Common myeloid progenitor, CD34-positive (primary cell): Measurements from ENCODE around the gene CILP2.

Source experiments
- CTCF ChIA-PET: fragments of 350-600 bp; sonication (Branson Sonifier 250); formaldehyde crosslinking; loops from one replicate; lab custom pipeline; 2021; ENCODE audit warnings: antibody characterized with exemption; lab: Charles Lee
- POLR2A ChIA-PET: fragments of 350-600 bp; sonication (Branson Sonifier 250); formaldehyde crosslinking; loops from one replicate; lab custom pipeline; 2021; ENCODE audit warnings: antibody characterized with exemption; lab: Charles Lee
- DNase-seq, 3 donors: peaks; one replicate each; pipeline versions ENCODE4 v3.0.0 to v3.0.0-alpha.2; 2013
- H3K27ac ChIP-seq, 2 experiments: 1 replicate in 1 of 2; 2 replicates in 1 of 2; pipeline ENCODE4 v1.7.0; 2013; ENCODE audit warnings: inconsistent platforms in 2 of 2, low read length in 2 of 2, mild to moderate bottlenecking in 2 of 2, low read depth in 1 of 2, moderate library complexity in 1 of 2; ENCODE audit not compliant: severe bottlenecking in 2 of 2, insufficient read depth in 1 of 2, poor library complexity in 1 of 2
- H3K27me3 ChIP-seq, 5 experiments: replicated peaks in 2 of 5; 1 replicate in 3 of 5; 2 replicates in 2 of 5; pipeline versions ENCODE4 v1.6.1 to v1.7.0; 2013; ENCODE audit warnings: low read length in 4 of 5, mild to moderate bottlenecking in 2 of 5, moderate library complexity in 2 of 5, inconsistent platforms in 1 of 5; ENCODE audit not compliant: insufficient read depth in 5 of 5, control insufficient read depth in 4 of 5
- H3K36me3 ChIP-seq, 4 experiments: 1 replicate in 2 of 4; 2 replicates in 2 of 4; pipeline versions ENCODE4 v1.6.1 to v1.7.0; 2013; ENCODE audit warnings: low read length in 3 of 4, control low read depth in 1 of 4, mild to moderate bottlenecking in 1 of 4; ENCODE audit not compliant: control insufficient read depth in 4 of 4, insufficient read depth in 4 of 4
- H3K4me1 ChIP-seq, 4 experiments: 1 replicate in 3 of 4; 2 replicates in 1 of 4; pipeline versions ENCODE4 v1.6.1 to v1.7.1; 2013; ENCODE audit warnings: low read length in 3 of 4, mild to moderate bottlenecking in 3 of 4, control low read depth in 1 of 4, inconsistent platforms in 1 of 4, moderate library complexity in 1 of 4; ENCODE audit not compliant: control insufficient read depth in 4 of 4, insufficient read depth in 4 of 4; ENCODE audit errors: control extremely low read depth in 1 of 4
- H3K4me3 ChIP-seq, 7 experiments: 1 replicate in 4 of 7; 2 replicates in 3 of 7; pipeline versions ENCODE4 v1.5.1 to v1.7.0; 2013; ENCODE audit warnings: mild to moderate bottlenecking in 7 of 7, low read length in 6 of 7, moderate library complexity in 6 of 7, inconsistent platforms in 2 of 7, low read depth in 2 of 7, control low read depth in 1 of 7; ENCODE audit not compliant: insufficient read depth in 4 of 7, control insufficient read depth in 1 of 7; ENCODE audit errors: extremely low read depth in 1 of 7
- H3K9me3 ChIP-seq, 5 experiments: 1 replicate in 4 of 5; 2 replicates in 1 of 5; pipeline versions ENCODE4 v1.6.1 to v1.7.1; 2013; ENCODE audit warnings: low read length in 4 of 5, mild to moderate bottlenecking in 2 of 5, inconsistent platforms in 1 of 5, low read depth in 1 of 5, moderate library complexity in 1 of 5; ENCODE audit not compliant: control insufficient read depth in 4 of 5, insufficient read depth in 2 of 5; ENCODE audit errors: control extremely low read depth in 1 of 5
- WGBS: methylation state at CpG from one replicate; pipeline ENCODE4 v1.1.5; 2013; ENCODE audit not compliant: insufficient coverage; 5-methylcytosine and 5-hydroxymethylcytosine counted together

The CILP2 gene

GRCh38 chr19:19526581-19527370 is 11.3 kb upstream of the CILP2 start:
- peaks cover 3 to 48% (median 29%) of the 10 kb centered on the region in 4 experiments for H3K36me3 ChIP-seq
- no peaks in the 10 kb centered on the region for H3K27me3 ChIP-seq
- no peak for DNase-seq
- no peaks in the 10 kb centered on the region for H3K9me3 ChIP-seq
- no peak overlapping the region for H3K4me3 ChIP-seq
- CTCF ChIA-PET = no interaction called here
- WGBS = 86% methylated on average over 18 of the region's 28 CpGs
- H3K27ac ChIP-seq = peak overlapping the region in 1 of 2 experiments; percentile 14
- POLR2A ChIA-PET = no interaction called here
- peaks cover 0 to 39% (median 8%) of the 10 kb centered on the region in 4 experiments for H3K4me1 ChIP-seq

GRCh38 chr19:19527371-19527656 is 10.8 kb upstream of the CILP2 start:
- 97% methylated on average over 9 of the region's 9 CpGs for WGBS
- Histone ChIP-seq H3K27me3 (no peaks in the 10 kb centered on the region), H3K9me3 (no peaks in the 10 kb centered on the region), H3K27ac (no peak overlapping the region), H3K4me3 (no peak overlapping the region), H3K4me1 (peaks cover 0 to 39% (median 11%) of the 10 kb centered on the region in 4 experiments), H3K36me3 (peaks cover 3 to 48% (median 29%) of the 10 kb centered on the region in 4 experiments)
- ChIA-PET CTCF (interaction anchor here (1.2 kb wide), 1 partner anchor 11 kb away, joined by 3 read pairs; the partner anchor contains the start of gene CILP2), POLR2A (interaction anchor here (0.5 kb wide), 1 partner anchor 34 kb away, joined by 4 read pairs; no protein-coding TSS in a partner anchor)
- no peak for DNase-seq

- POLR2A ChIA-PET = interaction anchor here (0.5 kb wide), 1 partner anchor 33 kb away, joined by 4 read pairs; no protein-coding TSS in a partner anchor
- no peaks in the 10 kb centered on the region for H3K9me3 ChIP-seq
- CTCF ChIA-PET = interaction anchor here (1.2 to 1.7 kb wide), 5 partner anchors 10 to 117 kb away, joined by 3 to 5 read pairs (median 3); partner anchors contain the start of gene CILP2
- no peak for DNase-seq
- H3K27ac ChIP-seq = no peak overlapping the region
- H3K4me3 ChIP-seq = no peak overlapping the region
- 96% methylated on average over 17 of the region's 27 CpGs for WGBS
- no peaks in the 10 kb centered on the region for H3K27me3 ChIP-seq
- H3K36me3 ChIP-seq = peaks cover 3 to 48% (median 29%) of the 10 kb centered on the region in 4 experiments
- peaks cover 0 to 39% (median 12%) of the 10 kb centered on the region in 4 experiments for H3K4me1 ChIP-seq
Observed at GRCh38 chr19:19527674-19528625, 10.1 kb upstream of the CILP2 start.

GRCh38 chr19:19528721-19529490 is 9.2 kb upstream of the CILP2 start, which contains the start of gene YJEFN3:
TSS of gene YJEFN3 (plus strand) at chr19:19528911. CDS start at chr19:19528933, 22 bp downstream.
- CTCF ChIA-PET = interaction anchor here (0.9 to 1.7 kb wide), 7 partner anchors 12 to 431 kb away, joined by 3 to 5 read pairs (median 3); no protein-coding TSS in a partner anchor
- peaks cover 0 to 33% (median 11%) of the 10 kb centered on the region in 4 experiments for H3K4me1 ChIP-seq
- H3K27ac ChIP-seq = no peak within 1 kb of the TSS
- DNase-seq = no peak
- H3K36me3 ChIP-seq = peaks cover 3 to 48% (median 29%) of the 10 kb centered on the region in 4 experiments
- POLR2A ChIA-PET = no interaction called here
- 92% methylated on average over 33 of the region's 50 CpGs for WGBS
- H3K4me3 ChIP-seq = no peak within 1 kb of the TSS
- no peaks in the 10 kb centered on the region for H3K9me3 ChIP-seq
- H3K27me3 ChIP-seq = no peaks in the 10 kb centered on the region

GRCh38 chr19:19529783-19530422 is 8.2 kb upstream of the CILP2 start:
- ChIA-PET CTCF (interaction anchor here (0.7 to 3.4 kb wide), 11 partner anchors 11 to 430 kb away, joined by 3 to 23 read pairs (median 3); partner anchors contain the start of gene GMIP), POLR2A (no interaction called here)
- H3K27ac ChIP-seq = no peak overlapping the region
- no peaks in the 10 kb centered on the region for H3K9me3 ChIP-seq
- DNase-seq = no peak
- no peak overlapping the region for H3K4me3 ChIP-seq
- H3K4me1 ChIP-seq = peaks cover 0 to 23% (median 9%) of the 10 kb centered on the region in 4 experiments
- WGBS = 96% methylated on average over 6 of the region's 11 CpGs
- H3K36me3 ChIP-seq = peaks cover 3 to 41% (median 23%) of the 10 kb centered on the region in 4 experiments
- H3K27me3 ChIP-seq = no peaks in the 10 kb centered on the region

- POLR2A ChIA-PET = interaction anchor here (0.6 kb wide), 1 partner anchor 421 kb away, joined by 4 read pairs; no protein-coding TSS in a partner anchor
- no peak overlapping the region for H3K27ac ChIP-seq
- CTCF ChIA-PET = interaction anchor here (0.5 to 3.4 kb wide), 10 partner anchors 10 to 456 kb away, joined by 3 to 23 read pairs (median 3); partner anchors contain the start of gene GMIP
- H3K36me3 ChIP-seq = peaks cover under 1 to 36% (median 21%) of the 10 kb centered on the region in 4 experiments
- no peak for DNase-seq
- H3K27me3 ChIP-seq = no peaks in the 10 kb centered on the region
- H3K4me1 ChIP-seq = peaks cover 0 to 18% (median 9%) of the 10 kb centered on the region in 4 experiments
- no peak overlapping the region for H3K4me3 ChIP-seq
- H3K9me3 ChIP-seq = no peaks in the 10 kb centered on the region
- WGBS = 83% methylated on average over 5 of the region's 9 CpGs
Observed at GRCh38 chr19:19530423-19530804, 7.7 kb upstream of the CILP2 start.
